Islet of Langerhans (tissue), 1 donor: ENCODE data around the gene COPG2.

Source experiments
- FAIRE-seq: peaks from one replicate; lab custom pipeline; 2011; peaks lifted over from hg19 to GRCh38; lab: Jason Lieb, UNC

Gene COPG2

GRCh38 chr7:130471974-130472373 is 196.6 kb downstream of the COPG2 start:
- FAIRE-seq = no peak

GRCh38 chr7:130468612-130469011 is 199.9 kb downstream of the COPG2 start:
- no peak for FAIRE-seq

- FAIRE-seq = peak; percentile 73
Observed at GRCh38 chr7:130463553-130464434, 204.8 kb downstream of the COPG2 start.

GRCh38 chr7:130461272-130461671 is 207.3 kb downstream of the COPG2 start:
- no peak for FAIRE-seq

GRCh38 chr7:130458257-130458656 is 210.3 kb downstream of the COPG2 start:
- no peak for FAIRE-seq
